NCI-H774 (cell line): ENCODE data around the gene SYNE1.

Experiments
- DNase-seq: peaks from one replicate; lab custom pipeline; 2025; lab: John Stamatoyannopoulos, UW

Gene SYNE1

GRCh38 chr6:152136449-152136825, 500.7 kb downstream of the SYNE1 start:
- peak; percentile 83 for DNase-seq

GRCh38 chr6:152135755-152136448, 501.3 kb downstream of the SYNE1 start:
- peak; percentile 87 for DNase-seq

- no peak for DNase-seq
Observed at GRCh38 chr6:152130441-152130840, 506.7 kb downstream of the SYNE1 start.

GRCh38 chr6:152129691-152130151, 507.4 kb downstream of the SYNE1 start:
- no peak for DNase-seq

- DNase-seq: no peak
Observed at GRCh38 chr6:152127432-152128165, 509.6 kb downstream of the SYNE1 start.

- no peak for DNase-seq
Observed at GRCh38 chr6:152124429-152125074, 512.6 kb downstream of the SYNE1 start.

- DNase-seq: no peak
Observed at GRCh38 chr6:152123076-152123475, 514.1 kb downstream of the SYNE1 start.

GRCh38 chr6:152122434-152122833, 514.7 kb downstream of the SYNE1 start:
- no peak for DNase-seq

- DNase-seq: no peak
Observed at GRCh38 chr6:152121910-152122309, 515.3 kb downstream of the SYNE1 start.

GRCh38 chr6:152119831-152120230, 517.3 kb downstream of the SYNE1 start:
- no peak for DNase-seq

GRCh38 chr6:152118678-152119077, 518.5 kb downstream of the SYNE1 start:
- DNase-seq: no peak

GRCh38 chr6:152118224-152118623, 518.9 kb downstream of the SYNE1 start:
- DNase-seq: no peak

- no peak for DNase-seq
Observed at GRCh38 chr6:152117156-152118133, 519.7 kb downstream of the SYNE1 start.

- DNase-seq: peak; percentile 18
Observed at GRCh38 chr6:152112491-152113261, 524.5 kb downstream of the SYNE1 start.

- DNase-seq: no peak
Observed at GRCh38 chr6:152110886-152111820, 526.0 kb downstream of the SYNE1 start.

GRCh38 chr6:152107973-152108372, 529.2 kb downstream of the SYNE1 start:
- no peak for DNase-seq

- DNase-seq: no peak
Observed at GRCh38 chr6:152100183-152100618, 537.0 kb downstream of the SYNE1 start.

GRCh38 chr6:152099446-152100182, 537.5 kb downstream of the SYNE1 start:
- DNase-seq: no peak

GRCh38 chr6:152098683-152099082, 538.5 kb downstream of the SYNE1 start:
- no peak for DNase-seq
